Fibroblast of skin of scalp (primary cell): ENCODE data around the gene BMERB1.
A peak's percentile ranks its signal among the peaks of the same experiment; 100 is the strongest.
"Not testable (repeated sequence)": the region's sequence is repeated elsewhere in the genome, so short reads cannot be mapped to it uniquely, and the experiment has no call there.

Experiments
- DNase-seq: peaks from one replicate; pipeline ENCODE4 v3.0.0-alpha.2; 2013

BMERB1 gene

DNA sequence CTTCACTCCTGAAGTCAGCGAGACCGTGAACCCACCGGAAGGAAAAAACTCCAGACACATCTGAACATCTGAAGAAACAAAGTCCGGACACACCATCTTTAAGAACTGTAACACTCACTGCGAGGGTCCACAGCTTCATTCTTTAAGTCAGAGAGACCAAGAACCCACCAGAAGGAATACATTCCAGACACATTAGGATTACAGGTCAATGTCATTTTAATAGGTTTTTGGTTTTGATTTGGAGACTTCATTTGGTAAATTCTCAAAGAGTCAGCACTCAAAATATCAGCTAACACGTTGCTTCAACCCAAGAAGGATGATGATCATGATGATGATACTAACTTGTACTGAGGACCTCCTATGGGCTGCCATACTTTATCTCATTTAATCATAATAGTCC lies 7.6 kb upstream of the BMERB1 start:
- no peak for DNase-seq

DNA sequence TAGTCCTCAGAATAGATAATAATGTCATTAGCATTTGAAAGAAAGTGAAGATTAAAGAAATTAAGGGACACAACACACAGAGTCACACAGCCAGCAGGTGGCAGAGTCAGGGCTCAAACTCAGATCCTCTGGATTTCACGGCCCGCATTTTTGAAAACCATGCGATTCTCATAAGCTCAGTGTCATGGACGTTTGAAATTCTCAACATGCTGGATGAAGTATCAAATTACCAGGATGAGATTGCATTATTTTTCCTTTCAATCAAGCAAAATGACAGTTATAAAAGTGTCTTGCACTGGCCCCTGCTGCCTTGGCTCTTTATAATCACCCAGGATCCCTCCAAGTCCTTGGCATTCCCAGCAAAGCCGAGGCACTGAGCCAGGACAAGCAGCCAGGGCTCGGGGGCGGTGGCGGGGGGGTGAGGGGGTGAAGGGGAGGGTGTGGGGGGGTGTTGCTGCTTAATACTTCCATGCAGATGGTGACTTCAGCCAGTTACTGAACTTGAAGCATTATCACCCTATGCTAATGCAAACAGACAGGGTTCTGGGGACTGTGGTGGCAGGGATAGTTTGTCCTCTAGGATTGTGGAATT lies 6.6 kb upstream of the BMERB1 start:
- DNase-seq: peak; percentile 92

GRCh38 chr16:15430884-15431283 lies 3.5 kb upstream of the BMERB1 start:
- not testable (repeated sequence) for DNase-seq

- DNase-seq: no peak
Measured at GRCh38 chr16:15434079-15434424, 336 bp upstream of the BMERB1 start.

DNA sequence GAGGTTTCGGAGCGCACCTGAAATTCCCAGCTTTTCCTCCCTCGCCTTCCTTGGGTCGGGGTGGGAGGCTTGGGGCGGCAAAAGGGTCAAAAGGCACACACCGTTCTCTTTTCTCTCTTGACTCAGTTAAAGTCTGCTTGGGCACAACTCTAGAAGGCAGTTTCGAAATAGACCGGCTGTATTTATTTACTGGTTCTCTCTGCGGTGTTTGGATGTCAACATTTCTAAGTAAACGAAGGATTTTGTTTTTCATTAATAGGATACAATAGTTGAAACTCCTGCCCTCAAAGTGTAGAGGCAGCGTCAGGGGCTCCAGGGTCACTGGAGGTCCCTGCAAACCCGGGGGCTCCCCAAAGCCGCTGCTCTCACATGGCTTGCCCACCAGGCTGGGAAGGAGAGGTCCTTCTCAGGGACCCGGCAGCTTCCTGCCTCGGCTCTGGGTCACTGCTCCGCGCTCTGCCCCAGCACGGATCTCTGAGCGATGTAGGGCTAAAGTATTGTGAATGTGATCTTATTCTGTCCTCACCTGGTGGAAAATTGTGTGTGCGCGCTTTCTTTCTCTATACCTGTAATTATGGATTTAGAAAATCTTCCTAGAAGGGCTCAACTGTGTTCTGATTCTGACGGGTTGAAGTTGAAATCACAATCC lies 952 bp downstream of the BMERB1 start:
- DNase-seq: no peak

- DNase-seq: no peak
Measured at GRCh38 chr16:15439102-15439501, 4.7 kb downstream of the BMERB1 start.

GRCh38 chr16:15439521-15439920 lies 5.1 kb downstream of the BMERB1 start:
- no peak for DNase-seq

- DNase-seq: peak; percentile 65
Measured at GRCh38 chr16:15440852-15441251, 6.5 kb downstream of the BMERB1 start.

- DNase-seq: peak; percentile 51
Measured at GRCh38 chr16:15442140-15442539, 7.8 kb downstream of the BMERB1 start.

- no peak for DNase-seq
Measured at GRCh38 chr16:15443753-15444152, 9.4 kb downstream of the BMERB1 start.

DNA sequence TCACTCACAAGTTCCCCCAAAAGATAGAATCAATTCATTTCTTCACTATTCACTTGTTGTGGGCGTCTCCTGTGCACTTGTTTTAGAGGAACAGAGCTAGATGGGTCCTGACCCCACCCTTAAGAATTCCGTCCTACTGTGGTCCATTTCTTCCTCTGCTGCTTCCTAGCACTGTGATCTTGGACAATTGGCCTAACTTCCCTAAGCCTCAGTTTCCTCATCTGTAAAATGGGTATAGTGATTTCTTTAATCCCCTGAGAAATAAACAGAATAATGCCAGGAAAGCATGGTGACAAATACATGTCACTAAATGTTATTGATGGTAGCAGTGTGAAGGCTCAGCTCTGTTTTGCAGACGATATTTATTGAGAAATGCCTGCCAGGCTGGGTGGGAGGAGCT lies 9.9 kb downstream of the BMERB1 start:
- no peak for DNase-seq

GRCh38 chr16:15445450-15445849 lies 11.1 kb downstream of the BMERB1 start:
- DNase-seq: no peak

GRCh38 chr16:15446901-15447300 lies 12.5 kb downstream of the BMERB1 start:
- DNase-seq: no peak

DNA sequence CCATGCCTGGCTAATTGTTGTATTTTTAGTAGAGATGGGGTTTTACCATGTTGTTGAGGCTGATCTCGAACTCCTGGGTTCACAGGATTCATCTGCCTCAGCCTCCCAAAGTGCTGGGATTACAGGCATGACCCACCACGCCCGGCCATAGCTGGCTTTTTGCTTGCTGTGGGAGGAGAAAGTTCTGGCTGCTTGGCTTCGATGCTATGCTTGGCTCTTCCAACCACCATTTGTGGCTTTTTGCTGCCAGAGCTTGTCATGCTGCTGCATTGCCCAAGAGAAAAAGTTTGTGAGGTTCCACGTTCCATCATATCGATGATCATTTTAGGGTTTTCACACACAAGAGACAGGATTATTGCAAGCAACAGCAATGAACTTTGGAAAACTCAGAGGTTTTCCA lies 16.2 kb downstream of the BMERB1 start:
- DNase-seq: no peak

DNA sequence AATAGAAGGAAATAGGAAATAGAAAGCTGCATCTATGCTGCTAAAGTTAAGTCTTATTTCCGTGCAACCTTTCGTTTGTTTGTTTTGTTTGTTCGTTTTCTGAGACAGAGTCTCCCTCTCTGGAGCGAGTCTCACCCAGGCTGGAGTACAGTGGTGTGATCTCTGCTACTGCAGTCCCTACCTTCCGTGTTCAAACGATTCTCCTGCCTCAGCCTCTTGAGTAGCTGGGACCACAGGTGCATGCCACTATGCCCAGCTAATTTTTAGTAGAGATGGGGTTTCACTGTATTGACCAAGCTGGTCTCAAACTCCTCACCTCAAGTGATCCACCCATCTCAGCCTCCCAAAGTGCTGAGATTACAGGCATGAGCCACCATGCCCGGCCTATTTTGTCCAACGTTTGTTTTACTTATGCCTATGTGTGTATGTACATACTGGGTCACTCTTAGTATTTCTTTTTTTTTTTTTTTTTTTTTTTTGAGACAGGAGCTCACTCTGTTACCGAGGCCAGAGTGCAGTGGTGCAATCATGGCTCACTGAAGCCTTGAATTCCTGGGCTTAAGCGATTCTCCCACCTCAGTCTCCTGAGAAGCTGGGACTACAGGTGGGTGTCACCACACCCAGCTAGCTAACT lies 16.8 kb downstream of the BMERB1 start:
- DNase-seq: no peak

DNA sequence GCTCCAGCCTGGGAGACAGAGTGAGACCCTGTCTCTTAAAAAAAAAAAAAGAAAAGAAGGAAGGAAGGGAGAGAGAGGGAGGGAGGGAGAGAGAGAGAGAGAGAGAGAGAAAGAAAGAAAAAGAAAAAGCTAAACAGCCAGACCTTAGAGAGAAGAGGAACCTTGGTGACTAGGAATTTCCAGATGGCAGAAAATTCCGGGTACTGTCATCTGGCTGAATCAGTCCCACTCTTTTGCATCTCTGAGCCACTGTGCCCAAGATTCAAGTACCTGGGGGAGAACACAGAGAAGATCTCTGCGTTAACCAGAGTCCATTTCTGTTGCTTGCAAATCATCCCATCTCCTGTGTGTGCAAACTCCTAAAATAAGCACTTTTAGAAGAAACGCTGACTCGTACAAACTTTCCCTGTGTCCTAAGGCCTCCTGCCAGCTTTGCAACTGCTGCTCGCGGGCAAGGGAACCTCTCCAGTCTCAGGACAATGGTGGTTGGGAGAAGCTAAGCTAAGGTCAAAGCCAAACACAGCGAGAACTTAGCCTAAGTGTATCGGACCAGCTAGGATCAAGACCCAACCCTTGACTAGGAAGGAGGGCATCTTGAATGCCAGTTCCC lies 18.0 kb downstream of the BMERB1 start:
- DNase-seq: no peak

DNA sequence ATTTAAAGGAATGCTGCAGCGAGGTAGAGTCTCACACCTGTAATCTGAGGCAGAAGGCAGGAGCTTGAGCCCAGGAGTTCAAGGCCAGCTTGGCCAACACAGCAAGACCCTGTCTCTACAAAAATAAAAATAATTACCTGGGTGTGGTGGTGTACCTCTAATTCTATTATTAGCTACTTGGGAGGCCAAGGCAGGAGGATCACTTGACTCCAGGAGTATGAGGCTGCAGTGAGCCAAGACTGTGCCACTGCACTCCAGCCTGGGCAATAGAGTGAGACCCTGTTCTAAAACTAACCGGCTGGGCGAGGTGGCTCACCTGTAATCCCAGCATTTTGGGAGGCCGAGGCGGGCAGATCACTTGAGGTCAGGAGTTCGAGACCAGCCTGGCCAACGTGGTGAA lies 18.9 kb downstream of the BMERB1 start:
- not testable (repeated sequence) for DNase-seq

DNA sequence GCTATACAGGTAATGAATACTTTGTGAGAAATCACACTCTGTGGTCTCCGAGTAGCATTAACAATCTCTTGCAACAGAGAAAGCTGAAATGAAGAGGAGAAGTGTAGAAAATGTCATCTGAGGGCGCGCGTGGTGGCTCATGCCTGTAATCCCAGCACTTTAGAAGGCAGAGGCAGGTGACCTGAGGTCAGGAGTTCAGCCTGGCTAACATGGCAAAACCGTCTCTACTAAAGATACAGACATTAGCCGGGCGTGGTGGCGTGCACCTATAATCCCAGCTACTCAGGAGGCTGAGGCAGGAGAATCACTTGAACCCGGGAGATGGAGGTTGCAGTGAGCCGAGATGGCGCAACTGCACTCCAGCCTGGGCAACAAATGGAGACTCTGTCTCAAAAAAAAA lies 20.5 kb downstream of the BMERB1 start:
- not testable (repeated sequence) for DNase-seq

DNA sequence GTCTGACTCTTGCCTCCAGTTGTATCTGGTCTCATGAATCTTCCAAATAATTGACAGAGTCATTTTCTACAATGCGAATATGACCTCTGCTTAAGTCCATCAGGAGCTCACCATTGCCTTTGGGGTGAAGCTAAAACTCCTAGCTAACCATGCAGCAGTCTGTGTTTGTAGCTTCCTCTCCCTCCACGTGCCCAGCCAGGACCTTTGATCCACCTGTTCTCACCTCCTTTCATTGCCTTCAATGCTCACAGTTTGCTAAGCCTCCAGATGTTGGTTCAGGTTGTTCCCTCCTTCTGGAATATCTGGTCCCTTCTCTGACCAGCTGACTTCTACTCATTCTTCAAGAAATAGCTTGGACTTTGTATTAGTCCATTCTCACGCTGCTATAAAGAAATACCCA lies 23.0 kb downstream of the BMERB1 start:
- DNase-seq: no peak

- DNase-seq: no peak
Measured at GRCh38 chr16:15457958-15458357, 23.6 kb downstream of the BMERB1 start.

DNA sequence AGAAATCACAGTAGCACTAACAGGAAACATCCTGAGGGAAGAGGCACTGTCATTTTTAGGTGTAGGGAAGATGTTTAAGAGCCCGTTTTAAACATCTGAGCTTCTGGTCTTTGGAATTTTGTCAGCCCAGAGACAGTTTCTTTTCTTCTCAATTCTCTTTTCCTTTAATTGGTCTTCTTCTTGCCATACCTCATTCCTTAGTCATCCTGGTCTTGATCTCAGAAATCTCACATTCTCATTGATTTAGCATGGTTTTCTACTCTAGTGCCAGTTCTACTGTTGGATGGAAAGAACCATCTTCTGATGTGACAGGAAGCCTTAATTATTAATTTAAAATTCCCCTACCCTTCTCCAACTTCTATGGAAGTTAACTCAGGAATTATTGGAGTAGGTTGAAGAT lies 25.4 kb downstream of the BMERB1 start:
- DNase-seq: peak; percentile 52

- DNase-seq: no peak
Measured at GRCh38 chr16:15460601-15461000, 26.2 kb downstream of the BMERB1 start.

- no peak for DNase-seq
Measured at GRCh38 chr16:15461376-15461775, 27.0 kb downstream of the BMERB1 start.
